IPS DF 6.9 (cell line): ENCODE data around the gene TCF23.
"Not testable (repeated sequence)": the region's sequence is repeated elsewhere in the genome, so short reads cannot be mapped to it uniquely, and the experiment has no call there.

ENCODE experiments used
- DNase-seq: peaks from one replicate; pipeline ENCODE4 v3.0.0-alpha.2; 2013; ENCODE audit warnings: low read depth, low spot score
- H3K27ac ChIP-seq: one replicate; pipeline ENCODE4 v1.5.1; 2013; ENCODE audit warnings: low read length, control low read depth
- H3K27me3 ChIP-seq: 2 replicates; pipeline ENCODE4 v1.6.1; 2013; ENCODE audit warnings: mild to moderate bottlenecking, low read length; ENCODE audit not compliant: control insufficient read depth, insufficient read depth
- H3K36me3 ChIP-seq: 2 replicates; pipeline ENCODE4 v1.6.1; 2013; ENCODE audit warnings: low read length; ENCODE audit not compliant: control insufficient read depth, insufficient read depth
- H3K4me1 ChIP-seq: 2 replicates; pipeline ENCODE4 v1.6.1; 2013; ENCODE audit warnings: low read length; ENCODE audit not compliant: control insufficient read depth, insufficient read depth
- H3K4me3 ChIP-seq: 2 replicates; pipeline ENCODE4 v1.5.1; 2013; ENCODE audit warnings: mild to moderate bottlenecking, low read length
- H3K9me3 ChIP-seq: 2 replicates; pipeline ENCODE4 v1.6.1; 2013; ENCODE audit warnings: low read length, inconsistent platforms; ENCODE audit not compliant: control insufficient read depth, insufficient read depth
- WGBS: extraction: QIAGEN DNeasy Blood & Tissue Kit; methylation state at CpG from one replicate; pipeline ENCODE4 v1.1.7; 2013; ENCODE audit warnings: mixed read lengths, missing lambda C conversion rate; ENCODE audit not compliant: insufficient read length, insufficient coverage; 5-methylcytosine and 5-hydroxymethylcytosine counted together

The TCF23 gene

DNA sequence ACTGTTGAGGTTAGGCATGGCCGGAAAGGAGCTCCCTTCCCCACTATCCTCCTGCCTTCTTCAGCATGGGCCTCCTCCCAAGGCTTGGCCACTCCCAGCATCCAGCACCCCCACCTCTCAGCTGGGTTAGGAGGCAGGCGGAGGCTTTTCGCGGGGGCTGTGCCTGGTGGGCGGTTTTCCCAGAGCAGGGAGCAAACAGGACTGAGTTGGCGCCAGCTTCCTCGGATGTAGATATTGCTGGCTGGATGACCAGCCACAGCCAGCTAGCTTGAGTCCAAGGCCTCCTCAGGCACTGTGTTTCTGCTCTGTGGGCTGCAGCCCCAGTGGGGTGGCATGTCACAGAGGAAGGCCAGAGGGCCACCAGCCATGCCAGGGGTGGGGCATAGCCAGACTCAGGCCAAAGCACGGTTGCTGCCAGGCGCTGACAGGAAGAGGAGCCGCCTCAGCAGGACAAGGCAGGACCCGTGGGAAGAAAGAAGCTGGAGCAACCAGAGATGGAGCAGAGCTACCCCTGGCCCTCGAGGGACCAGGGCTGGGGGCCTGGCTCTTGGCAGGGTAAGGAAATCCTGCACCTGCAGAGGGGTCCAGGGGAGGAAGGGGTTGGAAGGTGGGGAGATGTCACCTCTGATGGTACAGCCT lies at the start of gene TCF23:
TCF23 (plus strand) TSS at position 204 of the 639 bp plus-strand sequence; CDS start at position 334, 130 bp downstream.
- H3K27me3 ChIP-seq, result no peaks in the 10 kb centered on the region
- H3K4me1 ChIP-seq, result no peaks in the 10 kb centered on the region
- DNase-seq, result no peak
- no peaks in the 10 kb centered on the region for H3K9me3 ChIP-seq
- H3K27ac ChIP-seq, result no peak within 1 kb of the TSS
- H3K4me3 ChIP-seq, result no peak within 1 kb of the TSS
- no CpG with 5 or more reads among the region's 12 CpGs for WGBS
- H3K36me3 ChIP-seq, result no peaks in the 10 kb centered on the region

DNA sequence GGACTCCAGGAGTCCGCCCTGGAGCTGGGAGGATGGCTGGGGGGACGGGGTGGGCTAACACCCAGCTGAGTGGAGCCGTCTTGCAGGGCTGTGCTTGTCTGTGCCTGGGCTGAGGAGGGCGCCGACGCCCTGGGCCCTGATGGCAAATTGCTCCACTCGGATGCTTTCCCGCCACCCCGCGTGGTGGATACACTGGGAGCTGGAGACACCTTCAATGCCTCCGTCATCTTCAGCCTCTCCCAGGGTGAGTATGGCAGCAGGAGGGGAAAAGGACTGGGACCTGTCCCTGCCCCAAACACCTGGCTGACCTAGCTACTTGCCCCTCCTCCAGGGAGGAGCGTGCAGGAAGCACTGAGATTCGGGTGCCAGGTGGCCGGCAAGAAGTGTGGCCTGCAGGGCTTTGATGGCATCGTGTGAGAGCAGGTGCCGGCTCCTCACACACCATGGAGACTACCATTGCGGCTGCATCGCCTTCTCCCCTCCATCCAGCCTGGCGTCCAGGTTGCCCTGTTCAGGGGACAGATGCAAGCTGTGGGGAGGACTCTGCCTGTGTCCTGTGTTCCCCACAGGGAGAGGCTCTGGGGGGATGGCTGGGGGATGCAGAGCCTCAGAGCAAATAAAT lies 49.4 kb upstream of the TCF23 start:
- no CpG with 5 or more reads among the region's 19 CpGs for WGBS
- Histone ChIP-seq H3K4me1 (no peaks in the 10 kb centered on the region), H3K4me3 (no peak overlapping the region), H3K27ac (no peak overlapping the region), H3K36me3 (no peaks in the 10 kb centered on the region), H3K9me3 (no peaks in the 10 kb centered on the region), H3K27me3 (no peaks in the 10 kb centered on the region)
- DNase-seq, result no peak

DNA sequence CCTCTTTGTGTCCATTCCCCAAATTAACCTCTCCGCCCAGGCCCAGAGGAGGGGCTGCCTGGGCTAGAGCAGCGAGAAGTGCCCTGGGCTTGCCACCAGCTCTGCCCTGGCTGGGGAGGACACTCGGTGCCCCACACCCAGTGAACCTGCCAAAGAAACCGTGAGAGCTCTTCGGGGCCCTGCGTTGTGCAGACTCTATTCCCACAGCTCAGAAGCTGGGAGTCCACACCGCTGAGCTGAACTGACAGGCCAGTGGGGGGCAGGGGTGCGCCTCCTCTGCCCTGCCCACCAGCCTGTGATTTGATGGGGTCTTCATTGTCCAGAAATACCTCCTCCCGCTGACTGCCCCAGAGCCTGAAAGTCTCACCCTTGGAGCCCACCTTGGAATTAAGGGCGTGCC lies 48.8 kb upstream of the TCF23 start:
- no peak overlapping the region for H3K27ac ChIP-seq
- H3K27me3 ChIP-seq, result no peaks in the 10 kb centered on the region
- H3K4me3 ChIP-seq, result no peak overlapping the region
- H3K9me3 ChIP-seq, result no peaks in the 10 kb centered on the region
- WGBS, result no CpG with 5 or more reads among the region's 10 CpGs
- no peaks in the 10 kb centered on the region for H3K36me3 ChIP-seq
- H3K4me1 ChIP-seq, result no peaks in the 10 kb centered on the region
- no peak for DNase-seq

DNA sequence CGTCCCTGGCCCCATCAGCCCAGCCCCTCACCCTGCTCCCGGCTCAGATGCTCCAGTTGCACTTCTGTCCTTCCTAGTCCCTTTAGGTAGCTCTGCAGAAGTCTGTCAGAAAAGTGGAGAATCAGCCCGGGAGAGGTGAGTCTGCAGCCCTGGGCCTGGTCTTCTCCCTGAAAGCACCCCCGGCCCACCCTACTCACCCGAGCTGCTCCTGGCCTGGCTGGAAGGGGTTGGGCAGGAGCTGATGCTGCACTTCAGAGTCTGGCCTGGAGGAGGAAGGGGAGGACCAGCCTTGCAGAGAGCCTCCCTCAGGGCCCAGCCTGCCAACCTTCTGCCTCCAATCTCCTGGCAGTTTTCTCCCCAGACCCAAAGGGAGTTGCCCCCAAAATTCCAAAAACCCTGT lies 46.5 kb upstream of the TCF23 start:
- Histone ChIP-seq H3K27me3 (no peaks in the 10 kb centered on the region), H3K4me3 (no peak overlapping the region), H3K27ac (no peak overlapping the region), H3K36me3 (no peaks in the 10 kb centered on the region), H3K4me1 (no peaks in the 10 kb centered on the region), H3K9me3 (no peaks in the 10 kb centered on the region)
- no peak for DNase-seq
- no CpG with 5 or more reads among the region's 5 CpGs for WGBS

GRCh38 chr2:27105981-27106380 lies 42.8 kb upstream of the TCF23 start:
- Histone ChIP-seq H3K9me3 (no peaks in the 10 kb centered on the region), H3K4me1 (no peaks in the 10 kb centered on the region), H3K27me3 (no peaks in the 10 kb centered on the region), H3K27ac (no peak overlapping the region), H3K4me3 (no peak overlapping the region), H3K36me3 (no peaks in the 10 kb centered on the region)
- DNase-seq, result no peak
- WGBS, result no CpG with 5 or more reads among the region's 3 CpGs

DNA sequence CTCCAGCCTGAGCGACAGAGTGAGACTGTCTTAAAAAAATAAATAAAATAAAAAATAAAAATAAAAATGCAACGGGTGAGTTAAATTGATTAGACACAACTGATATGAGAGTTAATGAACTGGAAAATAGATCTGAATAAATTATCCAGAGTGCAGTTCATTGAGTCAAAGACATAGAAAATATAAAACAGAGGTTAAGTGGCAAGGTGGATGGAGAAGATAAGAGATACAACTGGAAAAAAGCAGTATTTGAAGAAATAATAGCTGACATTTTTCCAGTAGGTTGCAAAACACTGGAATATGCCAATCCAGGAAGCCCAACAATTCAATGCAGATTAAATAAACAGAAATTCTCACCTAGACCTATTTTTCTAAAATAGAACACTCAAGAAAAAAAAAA lies 40.6 kb upstream of the TCF23 start:
- Histone ChIP-seq H3K27ac (no peak overlapping the region), H3K4me3 (no peak overlapping the region), H3K27me3 (no peaks in the 10 kb centered on the region), H3K4me1 (no peaks in the 10 kb centered on the region), H3K9me3 (no peaks in the 10 kb centered on the region), H3K36me3 (no peaks in the 10 kb centered on the region)
- no peak for DNase-seq
- WGBS, result no CpG with 5 or more reads among the region's 2 CpGs

- Histone ChIP-seq H3K4me3 (no peak overlapping the region), H3K4me1 (no peaks in the 10 kb centered on the region), H3K27me3 (no peaks in the 10 kb centered on the region), H3K27ac (no peak overlapping the region), H3K36me3 (no peaks in the 10 kb centered on the region), H3K9me3 (no peaks in the 10 kb centered on the region)
- no CpG with 5 or more reads among the region's 3 CpGs for WGBS
- no peak for DNase-seq
Measured at GRCh38 chr2:27109083-27109482, 39.7 kb upstream of the TCF23 start.

GRCh38 chr2:27110603-27111352 lies 38.0 kb upstream of the TCF23 start:
- no CpG with 5 or more reads among the region's 24 CpGs for WGBS
- not testable (repeated sequence) for H3K36me3 ChIP-seq, H3K9me3 ChIP-seq, H3K4me1 ChIP-seq, H3K27me3 ChIP-seq, DNase-seq, H3K27ac ChIP-seq, H3K4me3 ChIP-seq

- H3K36me3 ChIP-seq, H3K27ac ChIP-seq, H3K4me3 ChIP-seq, H3K9me3 ChIP-seq, H3K27me3 ChIP-seq, DNase-seq, H3K4me1 ChIP-seq: not testable (repeated sequence)
- no CpG with 5 or more reads among the region's 49 CpGs for WGBS
Measured at GRCh38 chr2:27111392-27112078, 37.3 kb upstream of the TCF23 start.

- no peak for DNase-seq
- H3K27ac ChIP-seq, result no peak overlapping the region
- H3K4me3 ChIP-seq, result no peak overlapping the region
- H3K36me3 ChIP-seq, result no peaks in the 10 kb centered on the region
- H3K4me1 ChIP-seq, result peaks cover 3% of the 10 kb centered on the region
- peaks cover 8% of the 10 kb centered on the region for H3K27me3 ChIP-seq
- no peaks in the 10 kb centered on the region for H3K9me3 ChIP-seq
- no CpG with 5 or more reads among the region's 2 CpGs for WGBS
Measured at GRCh38 chr2:27115519-27115918, 33.3 kb upstream of the TCF23 start.
